WTC11 (cell line): Measurements from ENCODE around the gene PLA2G4F.

Source experiments
- CREM ChIP-seq: sonication (generic); formaldehyde crosslinking; IDR thresholded peaks from 2 replicates; pipeline ENCODE4 v1.8.1; 2022; ENCODE audit warnings: mild to moderate bottlenecking, missing genetic modification reagents, moderate library complexity
- CTCF ChIP-seq: fragments of 200-600 bp; IDR thresholded peaks from 2 replicates; pipeline ENCODE4 v1.8.0; 2022; ENCODE audit warnings: antibody characterized with exemption
- ERG ChIP-seq: fragments of 250-450 bp; sonication (Bioruptor Pico); IDR thresholded peaks from 2 replicates; pipeline ENCODE4 v1.8.0; 2021; ENCODE audit warnings: mild to moderate bottlenecking
- FOXK1 ChIP-seq: sonication (generic); formaldehyde crosslinking; IDR thresholded peaks from 2 replicates; pipeline ENCODE4 v1.8.0; 2022; ENCODE audit warnings: mild to moderate bottlenecking, moderate library complexity, missing genetic modification reagents
- IRF2 ChIP-seq: sonication (generic); formaldehyde crosslinking; IDR thresholded peaks from 2 replicates; pipeline ENCODE4 v1.8.0; 2022; ENCODE audit warnings: low read depth, missing genetic modification reagents, borderline replicate concordance
- USF2 ChIP-seq: sonication (generic); formaldehyde crosslinking; IDR thresholded peaks from 2 replicates; pipeline ENCODE4 v1.8.1; 2023; ENCODE audit warnings: mild to moderate bottlenecking, missing genetic modification reagents, moderate library complexity
- ZNF317 ChIP-seq: sonication (generic); formaldehyde crosslinking; IDR thresholded peaks from 2 replicates; pipeline ENCODE4 v1.8.1; 2023; ENCODE audit warnings: low read depth, mild to moderate bottlenecking, moderate library complexity, missing genetic modification reagents, borderline replicate concordance
- ZNF423 ChIP-seq: fragments of 250-450 bp; sonication (Bioruptor Pico); IDR thresholded peaks from 2 replicates; pipeline ENCODE4 v2.1.2; 2022; ENCODE audit warnings: mild to moderate bottlenecking, moderate library complexity

- TF ChIP-seq CTCF (no peak), FOXK1 (CRISPR knock-in tag) (no peak), IRF2 (no peak), CREM (CRISPR knock-in tag) (no peak), USF2 (CRISPR knock-in tag) (no peak), ZNF423 (no peak), ZNF317 (no peak), ERG (CRISPR knock-in tag) (no peak)
These were observed 63.8 kb downstream of the PLA2G4F start for GRCh38 chr15:42092398-42093318.
